MM.1S (cell line): ENCODE data around the gene PAQR7.

Source experiments
- DNase-seq: peaks from one replicate; pipeline ENCODE4 v3.0.0-alpha.2; 2015
- H2AFZ ChIP-seq: fragments of 300-600 bp; sonication (generic); 2 replicates; pipeline ENCODE4 v1.6.0; 2016; ENCODE audit warnings: antibody characterized with exemption, low read length
- H3F3A ChIP-seq: fragments of 300-600 bp; sonication (generic); 2 replicates; pipeline ENCODE4 v1.6.1; 2016; ENCODE audit warnings: mild to moderate bottlenecking, antibody characterized with exemption, low read length, moderate library complexity, mixed read lengths; ENCODE audit not compliant: insufficient read depth
- H3K27ac ChIP-seq: fragments of 300-600 bp; sonication (generic); 2 replicates; pipeline ENCODE4 v1.5.1; 2016; ENCODE audit warnings: mild to moderate bottlenecking, low read length
- H3K27me3 ChIP-seq: fragments of 300-600 bp; sonication (generic); replicated peaks from 2 replicates; pipeline ENCODE4 v1.6.0; 2016; ENCODE audit warnings: low read length; ENCODE audit not compliant: insufficient read depth
- H3K36me3 ChIP-seq: fragments of 300-600 bp; sonication (generic); replicated peaks from 2 replicates; pipeline ENCODE4 v1.6.1; 2016; ENCODE audit warnings: mild to moderate bottlenecking, low read length, mixed read lengths; ENCODE audit not compliant: insufficient read depth
- H3K4me1 ChIP-seq: fragments of 300-600 bp; sonication (generic); 2 replicates; pipeline ENCODE4 v1.6.1; 2016; ENCODE audit warnings: low read length, mixed read lengths
- H3K4me2 ChIP-seq: fragments of 300-600 bp; sonication (generic); 2 replicates; pipeline ENCODE4 v1.6.0; 2016; ENCODE audit warnings: low read depth, low read length
- H3K4me3 ChIP-seq: fragments of 300-600 bp; sonication (generic); 2 replicates; pipeline ENCODE4 v1.5.1; 2016; ENCODE audit warnings: low read length, mixed read lengths
- H3K79me2 ChIP-seq: fragments of 300-600 bp; sonication (generic); 2 replicates; pipeline ENCODE4 v1.6.1; 2016; ENCODE audit warnings: mixed run types, low read length, mixed read lengths
- H3K9ac ChIP-seq: fragments of 300-600 bp; sonication (generic); 2 replicates; pipeline ENCODE4 v1.6.1; 2016; ENCODE audit warnings: low read length, mixed read lengths
- H3K9me2 ChIP-seq: fragments of 300-600 bp; sonication (generic); replicated peaks from 2 replicates; pipeline ENCODE4 v1.6.1; 2016; ENCODE audit warnings: mild to moderate bottlenecking, low read length, mixed read lengths; ENCODE audit not compliant: insufficient read depth
- H3K9me3 ChIP-seq: fragments of 300-600 bp; sonication (generic); replicated peaks from 2 replicates; pipeline ENCODE4 v1.6.1; 2016; ENCODE audit warnings: mild to moderate bottlenecking, low read length, mixed read lengths; ENCODE audit not compliant: insufficient read depth
- H4K20me1 ChIP-seq: fragments of 300-600 bp; sonication (generic); 2 replicates; pipeline ENCODE4 v1.6.1; 2016; ENCODE audit warnings: mild to moderate bottlenecking, low read length, moderate library complexity, mixed read lengths; ENCODE audit not compliant: insufficient read depth
- EZH2 ChIP-seq: fragments of 300-600 bp; sonication (generic); optimal IDR thresholded peaks from 2 replicates; pipeline ENCODE3; 2017; ENCODE audit warnings: low read depth, mild to moderate bottlenecking, antibody characterized with exemption, low read length, mixed read lengths
- EZH2phosphoT487 ChIP-seq: fragments of 300-600 bp; sonication (generic); IDR thresholded peaks from 2 replicates; pipeline ENCODE4 v1.6.1; 2018; ENCODE audit warnings: antibody characterized with exemption, low read length
- TF ChIP-seq, protein P1 (sequence below): fragments of 300-600 bp; sonication (generic); IDR thresholded peaks from 2 replicates; pipeline ENCODE4 v1.5.1; 2016; ENCODE audit warnings: antibody characterized with exemption, low read length, mixed read lengths

The PAQR7 gene

DNA sequence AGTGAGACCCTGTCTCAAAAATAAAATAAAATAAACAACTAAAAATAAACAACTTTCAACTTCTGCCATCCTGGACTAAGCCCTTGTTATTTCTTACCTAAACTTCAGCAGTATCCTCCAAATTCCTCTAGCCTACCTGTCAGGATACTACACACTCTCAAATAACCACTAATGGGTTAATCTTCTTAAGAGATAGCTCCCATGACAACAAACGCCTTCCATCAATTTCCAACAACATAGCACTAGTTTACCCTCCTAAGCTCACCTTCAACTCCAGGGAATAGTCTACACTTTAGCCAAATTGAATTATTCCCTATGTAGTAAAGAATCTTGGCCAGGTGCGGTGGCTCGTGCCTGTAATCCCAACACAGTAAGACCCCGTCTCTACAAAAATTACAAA lies 27.6 kb downstream of the PAQR7 start:
- H3K79me2 ChIP-seq, result no peaks in the 10 kb centered on the region
- no peaks in the 10 kb centered on the region for H3F3A ChIP-seq

DNA sequence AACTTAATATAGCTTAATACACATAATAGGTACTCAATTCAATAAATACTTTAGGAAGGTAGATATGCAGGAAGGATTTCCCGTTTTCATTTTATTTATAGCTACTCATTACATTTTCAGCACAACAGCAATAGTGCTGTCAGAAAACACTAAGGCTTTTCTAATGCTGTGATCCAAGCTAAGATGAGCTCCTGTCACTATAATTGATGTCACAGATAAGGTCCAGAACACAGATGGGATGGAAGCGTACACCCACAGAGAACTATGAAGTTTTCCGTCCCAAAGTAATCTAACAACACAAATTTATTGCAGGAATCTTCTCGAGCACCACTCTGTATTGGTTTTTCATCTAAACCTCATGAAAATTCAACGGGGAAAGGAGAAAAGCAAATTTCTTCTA lies 29.8 kb downstream of the PAQR7 start:
- Histone ChIP-seq H3K27ac (no peak overlapping the region), H4K20me1 (no peaks in the 10 kb centered on the region), H3K4me2 (no peak overlapping the region), H3K36me3 (no peaks in the 10 kb centered on the region), H3F3A (no peaks in the 10 kb centered on the region), H3K79me2 (no peaks in the 10 kb centered on the region), H3K9me2 (no peaks in the 10 kb centered on the region), H3K9ac (no peak overlapping the region), H3K4me1 (no peaks in the 10 kb centered on the region), H3K4me3 (no peak overlapping the region), H3K27me3 (no peaks in the 10 kb centered on the region), H2AFZ (no peak overlapping the region), H3K9me3 (no peaks in the 10 kb centered on the region)
- DNase-seq, result no peak
- TF ChIP-seq, protein P1, sequence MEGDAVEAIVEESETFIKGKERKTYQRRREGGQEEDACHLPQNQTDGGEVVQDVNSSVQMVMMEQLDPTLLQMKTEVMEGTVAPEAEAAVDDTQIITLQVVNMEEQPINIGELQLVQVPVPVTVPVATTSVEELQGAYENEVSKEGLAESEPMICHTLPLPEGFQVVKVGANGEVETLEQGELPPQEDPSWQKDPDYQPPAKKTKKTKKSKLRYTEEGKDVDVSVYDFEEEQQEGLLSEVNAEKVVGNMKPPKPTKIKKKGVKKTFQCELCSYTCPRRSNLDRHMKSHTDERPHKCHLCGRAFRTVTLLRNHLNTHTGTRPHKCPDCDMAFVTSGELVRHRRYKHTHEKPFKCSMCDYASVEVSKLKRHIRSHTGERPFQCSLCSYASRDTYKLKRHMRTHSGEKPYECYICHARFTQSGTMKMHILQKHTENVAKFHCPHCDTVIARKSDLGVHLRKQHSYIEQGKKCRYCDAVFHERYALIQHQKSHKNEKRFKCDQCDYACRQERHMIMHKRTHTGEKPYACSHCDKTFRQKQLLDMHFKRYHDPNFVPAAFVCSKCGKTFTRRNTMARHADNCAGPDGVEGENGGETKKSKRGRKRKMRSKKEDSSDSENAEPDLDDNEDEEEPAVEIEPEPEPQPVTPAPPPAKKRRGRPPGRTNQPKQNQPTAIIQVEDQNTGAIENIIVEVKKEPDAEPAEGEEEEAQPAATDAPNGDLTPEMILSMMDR, result no peak
- TF ChIP-seq EZH2phosphoT487, result no peak
- TF ChIP-seq EZH2, result no peak

More for the DNA sequence above, 27.6 kb downstream of the PAQR7 start:
- H4K20me1 ChIP-seq, result no peaks in the 10 kb centered on the region
- no peak for DNase-seq
- TF ChIP-seq EZH2phosphoT487 (no peak), EZH2 (no peak)
- TF ChIP-seq, protein P1, result no peak
- no peak overlapping the region for H3K4me2 ChIP-seq
- H3K27me3 ChIP-seq, result no peaks in the 10 kb centered on the region
- H2AFZ ChIP-seq, result no peak overlapping the region
- no peaks in the 10 kb centered on the region for H3K4me1 ChIP-seq
- H3K27ac ChIP-seq, result no peak overlapping the region
- no peak overlapping the region for H3K9ac ChIP-seq
- no peak overlapping the region for H3K4me3 ChIP-seq
- no peaks in the 10 kb centered on the region for H3K36me3 ChIP-seq
- no peaks in the 10 kb centered on the region for H3K9me3 ChIP-seq
- no peaks in the 10 kb centered on the region for H3K9me2 ChIP-seq

DNA sequence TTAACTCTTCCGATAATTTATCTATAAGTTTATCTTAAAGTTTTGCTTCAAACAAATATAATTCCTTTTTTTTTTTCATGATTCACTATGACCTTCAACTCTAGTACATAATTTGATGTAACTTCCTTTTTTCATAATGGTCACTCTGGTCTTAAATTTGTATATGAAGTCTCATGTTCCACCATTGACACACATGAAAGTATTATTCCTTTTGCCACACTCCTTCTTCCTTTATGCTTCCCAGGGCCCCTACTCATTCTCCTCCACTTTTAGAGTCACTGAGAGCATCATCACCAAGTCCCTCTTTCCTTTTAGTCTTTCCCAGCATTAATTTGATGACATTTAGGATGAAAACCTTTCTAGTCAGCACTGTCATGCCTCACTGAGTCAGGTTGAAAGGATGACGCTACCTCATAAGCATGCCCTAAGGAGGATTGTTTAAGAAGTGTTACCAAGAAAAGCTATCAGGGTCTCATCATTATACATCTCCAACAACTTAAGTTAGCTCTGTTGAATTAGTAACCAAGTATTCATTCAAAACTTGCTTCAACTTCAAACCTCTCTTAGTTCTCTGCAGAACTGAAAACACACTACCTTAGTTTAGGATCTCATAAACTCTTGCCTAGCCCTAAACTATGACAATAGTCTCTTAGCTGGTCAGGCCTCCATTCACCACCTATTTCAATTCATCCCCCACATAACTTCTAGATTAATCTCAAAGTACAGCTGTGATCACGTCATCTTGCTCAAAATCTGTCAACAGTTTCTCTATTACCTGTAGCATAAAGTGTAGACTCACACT lies 30.8 kb downstream of the PAQR7 start:
- no peaks in the 10 kb centered on the region for H3K9me3 ChIP-seq
- H3K27ac ChIP-seq, result no peak overlapping the region
- no peaks in the 10 kb centered on the region for H3K9me2 ChIP-seq
- H3K27me3 ChIP-seq, result no peaks in the 10 kb centered on the region
- no peak overlapping the region for H2AFZ ChIP-seq
- H3K36me3 ChIP-seq, result no peaks in the 10 kb centered on the region
- H4K20me1 ChIP-seq, result no peaks in the 10 kb centered on the region
- no peak overlapping the region for H3K4me3 ChIP-seq
- DNase-seq, result no peak
- no peak overlapping the region for H3K4me2 ChIP-seq
- no peaks in the 10 kb centered on the region for H3F3A ChIP-seq
- TF ChIP-seq, protein P1, result no peak
- TF ChIP-seq EZH2 (no peak), EZH2phosphoT487 (no peak)
- H3K4me1 ChIP-seq, result no peaks in the 10 kb centered on the region
- no peaks in the 10 kb centered on the region for H3K79me2 ChIP-seq
- no peak overlapping the region for H3K9ac ChIP-seq
